Measurements from ENCODE around the gene ASCC1.

Gene ASCC1

DNA sequence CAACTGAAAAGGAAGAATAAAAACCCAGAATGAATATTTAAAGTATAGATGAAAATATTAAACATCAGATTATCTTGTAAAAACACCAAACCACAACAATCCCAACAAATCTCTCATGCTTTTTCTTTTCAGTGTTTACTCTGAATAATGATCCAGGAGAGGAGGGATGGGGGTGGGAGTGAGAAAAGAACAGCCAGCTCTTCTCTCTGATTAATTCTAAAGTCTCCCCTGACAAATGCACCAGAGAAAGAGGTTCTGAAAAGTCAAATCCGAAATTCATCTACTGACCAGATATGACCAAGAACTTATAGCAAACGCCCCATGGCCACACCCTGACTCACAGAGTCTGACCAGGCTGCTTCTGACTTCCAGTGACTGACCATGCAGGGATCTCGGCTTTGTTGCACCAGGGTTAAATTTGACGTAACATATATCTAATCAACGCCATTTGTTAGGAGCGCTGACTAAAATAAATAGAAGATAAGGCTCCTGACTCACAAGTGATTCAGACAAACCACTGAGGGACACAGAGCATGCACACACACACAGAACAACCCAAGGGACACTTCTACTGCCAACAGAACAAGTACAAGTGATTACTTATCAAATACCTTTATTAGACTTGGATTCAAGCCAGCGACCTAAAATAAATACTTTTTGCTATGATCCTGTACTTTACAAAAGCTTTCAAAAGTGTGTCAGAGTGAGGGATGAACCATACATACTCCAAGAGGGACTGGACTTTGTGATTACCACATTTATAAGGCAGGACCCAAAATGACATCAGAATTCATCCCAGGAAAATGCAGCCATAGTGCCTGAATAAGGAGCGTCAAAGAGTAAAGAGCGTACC lies 118.4 kb downstream of the ASCC1 start:
- no peak for DNase-seq (ENCODE audit: low read depth in 2 of 2)

DNA sequence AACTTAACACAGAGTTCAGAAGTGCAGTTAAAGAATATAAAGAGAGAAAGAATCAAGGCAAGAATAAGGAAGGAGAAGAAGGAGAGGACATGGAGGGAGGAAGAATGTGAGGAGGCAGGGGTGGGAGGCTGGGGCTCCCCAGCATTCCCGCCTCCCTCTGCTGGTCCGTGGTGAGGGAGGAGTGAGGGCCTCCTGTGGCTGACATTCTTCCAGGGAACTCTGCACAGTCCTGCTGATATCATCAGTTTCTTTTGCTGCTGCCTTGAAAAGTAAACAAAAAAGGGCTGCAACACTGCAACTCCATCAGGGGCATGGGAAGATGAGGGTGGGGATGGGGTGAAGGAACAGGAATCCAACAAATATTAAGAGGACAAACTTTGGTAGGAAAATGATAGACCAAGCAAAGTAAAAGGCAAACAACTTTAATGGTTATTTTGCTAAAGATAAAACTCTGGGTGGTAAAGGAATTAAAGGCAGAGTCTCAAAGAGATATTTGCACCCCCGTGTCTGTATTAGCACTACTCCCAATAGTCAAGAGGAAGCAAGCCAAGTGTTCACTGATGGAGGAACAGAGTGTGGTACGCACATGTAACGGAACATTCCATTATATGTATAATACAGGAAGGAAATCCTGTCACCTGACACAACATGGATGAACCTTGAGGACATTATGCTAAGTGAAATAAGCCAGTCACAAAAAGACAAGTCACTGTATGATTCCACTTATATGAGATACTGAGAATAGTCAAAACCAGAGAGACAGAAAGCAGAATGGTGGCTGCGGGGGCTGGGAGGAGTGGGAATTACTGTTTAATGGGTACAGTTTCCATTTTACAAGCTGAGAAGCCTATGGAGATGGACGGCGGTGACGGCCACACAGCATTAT lies 119.7 kb downstream of the ASCC1 start:
- DNase-seq (ENCODE audit: low read depth in 2 of 2), result no peak

GRCh38 chr10:72095195-72095594 lies 120.9 kb downstream of the ASCC1 start:
- DNase-seq (ENCODE audit: low read depth in 2 of 2), result no peak

- DNase-seq (ENCODE audit: low read depth in 2 of 2), result no peak
These were observed 121.5 kb downstream of the ASCC1 start for GRCh38 chr10:72094574-72094973.

- no peak for DNase-seq (ENCODE audit: low read depth in 2 of 2)
These were observed 122.6 kb downstream of the ASCC1 start for GRCh38 chr10:72093450-72093849.

DNA sequence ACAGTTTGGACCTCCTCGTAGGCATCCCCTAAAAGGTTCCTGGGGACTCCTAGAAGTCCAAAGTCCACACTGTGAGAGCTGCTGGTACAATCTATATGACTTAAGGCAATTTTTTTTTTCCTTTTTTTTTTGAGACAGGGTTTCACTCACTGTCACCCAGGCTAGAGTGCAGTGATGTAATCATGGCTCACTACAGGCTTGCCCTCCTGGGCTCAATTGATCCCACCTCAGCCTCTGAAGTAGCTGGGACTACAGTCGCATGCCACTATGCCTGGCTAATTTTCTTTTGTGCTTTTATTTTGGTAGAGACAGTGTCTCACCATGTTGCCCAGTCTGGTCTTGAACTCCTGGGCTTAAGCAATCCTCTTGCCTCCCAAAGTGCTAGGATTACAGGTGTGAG lies 123.1 kb downstream of the ASCC1 start:
- no peak for DNase-seq (ENCODE audit: low read depth in 2 of 2)

GRCh38 chr10:72092171-72092924 lies 123.7 kb downstream of the ASCC1 start:
- DNase-seq (ENCODE audit: low read depth in 2 of 2), result no peak

DNA sequence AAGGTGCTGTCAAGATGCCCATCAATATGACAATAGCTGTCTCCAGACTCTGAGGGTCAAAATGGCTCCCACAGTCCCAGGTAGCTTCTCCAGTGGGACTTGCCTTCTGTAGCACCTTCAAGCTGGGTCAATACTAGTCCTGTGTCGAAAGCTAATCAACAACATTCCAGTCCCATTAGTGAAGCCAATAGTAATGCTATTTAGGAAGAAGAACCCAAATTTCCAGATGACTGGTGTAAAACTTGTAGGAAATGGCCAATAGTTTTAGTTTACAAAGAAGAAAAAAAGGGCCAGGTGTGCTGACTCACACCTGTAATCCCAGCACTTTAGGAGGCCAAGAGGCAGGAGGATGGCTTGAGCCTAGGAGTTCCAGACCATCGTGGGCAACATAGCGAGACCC lies 125.8 kb downstream of the ASCC1 start:
- DNase-seq (ENCODE audit: low read depth in 2 of 2), result no peak

DNA sequence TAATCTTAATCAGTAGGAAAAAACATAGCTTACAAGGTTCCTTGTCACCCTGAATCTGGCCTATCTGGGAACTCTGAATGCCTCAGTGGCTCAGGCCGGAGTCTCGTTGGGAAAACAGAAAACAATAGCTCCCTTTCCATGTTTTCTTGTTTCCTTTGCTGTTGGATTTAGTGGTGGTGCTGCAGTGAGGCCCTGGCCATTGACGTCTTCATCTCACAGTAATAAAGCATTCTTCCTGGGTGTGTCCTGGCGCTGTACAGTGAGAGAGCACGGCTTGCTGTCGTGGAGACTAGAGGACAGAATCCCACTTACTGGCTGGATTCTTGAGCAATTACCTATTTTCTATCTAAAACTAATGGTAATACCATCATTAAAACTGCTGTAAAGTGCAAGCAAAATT lies 126.5 kb downstream of the ASCC1 start:
- DNase-seq (ENCODE audit: low read depth in 2 of 2), result no peak

- DNase-seq (ENCODE audit: low read depth in 2 of 2), result peak in 1 of 2 donors; percentile 37
These were observed 127.0 kb downstream of the ASCC1 start for GRCh38 chr10:72088889-72089575.

GRCh38 chr10:72087969-72088888 lies 127.8 kb downstream of the ASCC1 start, which contains the start of gene SPOCK2:
TSS of gene SPOCK2 (minus strand) at chr10:72088551. CDS start at chr10:72088328, 223 bp downstream.
- DNase-seq (ENCODE audit: low read depth in 2 of 2), result peak; percentile 51 to 55

DNA sequence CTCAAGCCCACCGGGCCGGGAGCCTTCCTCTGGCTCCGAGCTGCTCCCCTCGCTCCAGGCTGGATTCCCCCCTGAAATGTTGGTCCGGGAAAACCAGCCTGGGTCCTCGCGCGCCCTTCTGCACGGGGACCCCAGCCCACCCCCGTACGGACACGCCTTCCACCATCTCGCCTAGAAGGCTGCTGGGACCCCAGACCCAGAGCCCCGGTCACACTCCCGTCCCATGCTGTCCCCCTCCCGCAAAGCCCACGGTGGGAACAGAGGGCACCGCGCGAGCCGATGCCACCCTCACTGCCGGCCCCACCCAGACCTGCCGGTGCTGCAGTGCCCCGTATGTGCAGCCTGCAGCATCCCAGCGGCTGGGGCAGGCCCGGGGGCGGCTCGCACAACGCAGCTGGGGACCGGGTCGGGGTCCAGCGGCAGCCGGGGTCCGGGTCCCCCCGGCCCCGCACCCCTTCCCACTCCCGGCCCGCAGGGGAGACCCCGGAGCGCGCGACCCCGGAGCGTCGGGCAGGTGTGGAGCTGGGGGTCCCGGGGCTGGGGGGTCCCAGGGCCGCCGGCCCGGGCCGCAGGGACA lies 128.6 kb downstream of the ASCC1 start:
- peak in 1 of 2 donors; percentile 31 for DNase-seq (ENCODE audit: low read depth in 2 of 2)

DNA sequence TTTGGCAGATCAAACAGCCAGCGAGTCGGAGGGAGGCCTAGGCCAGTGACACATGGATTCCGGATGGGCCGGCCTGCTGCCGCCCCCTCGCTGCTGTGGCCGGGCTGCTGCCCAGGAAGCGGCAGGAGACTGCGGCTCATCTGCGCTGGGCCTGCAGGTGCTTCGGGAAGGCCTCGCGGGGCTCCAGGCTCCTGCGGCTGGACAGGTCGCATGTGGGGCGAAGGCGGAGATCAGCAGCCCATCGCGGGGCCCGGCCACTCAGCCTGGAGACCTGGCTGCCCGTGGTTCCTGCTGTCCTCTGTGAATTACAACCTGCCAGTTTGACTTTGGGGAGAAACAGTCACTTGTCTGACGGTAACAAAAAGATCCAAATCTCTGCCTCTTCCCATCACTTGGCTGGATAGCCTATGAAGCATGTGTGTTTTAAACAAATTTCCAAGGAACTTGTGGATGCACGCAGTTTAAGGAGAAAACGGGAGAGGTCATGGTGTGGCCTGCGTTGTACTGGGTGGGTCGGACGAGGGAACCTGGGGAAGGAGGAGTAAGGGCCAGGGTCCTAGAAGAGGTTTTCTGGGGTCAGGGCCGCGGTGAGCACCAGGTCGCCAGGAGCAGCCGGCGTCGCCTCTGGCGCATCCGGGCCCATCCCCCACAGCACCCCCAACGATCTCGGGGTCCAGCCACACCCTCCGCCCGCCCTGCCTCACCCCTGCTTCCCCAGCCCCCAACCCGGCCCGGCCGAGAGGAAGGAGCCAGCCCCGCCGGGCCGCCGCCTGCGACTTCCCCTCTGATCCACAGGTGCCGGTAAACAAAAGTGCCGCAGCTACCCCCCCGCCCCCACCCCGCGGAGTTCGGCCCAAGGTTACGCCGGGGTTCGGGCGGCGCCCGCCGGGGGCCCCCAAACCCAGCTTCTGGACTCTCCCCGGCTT lies 129.3 kb downstream of the ASCC1 start:
- DNase-seq (ENCODE audit: low read depth in 2 of 2), result peak in 1 of 2 donors; percentile 52

DNA sequence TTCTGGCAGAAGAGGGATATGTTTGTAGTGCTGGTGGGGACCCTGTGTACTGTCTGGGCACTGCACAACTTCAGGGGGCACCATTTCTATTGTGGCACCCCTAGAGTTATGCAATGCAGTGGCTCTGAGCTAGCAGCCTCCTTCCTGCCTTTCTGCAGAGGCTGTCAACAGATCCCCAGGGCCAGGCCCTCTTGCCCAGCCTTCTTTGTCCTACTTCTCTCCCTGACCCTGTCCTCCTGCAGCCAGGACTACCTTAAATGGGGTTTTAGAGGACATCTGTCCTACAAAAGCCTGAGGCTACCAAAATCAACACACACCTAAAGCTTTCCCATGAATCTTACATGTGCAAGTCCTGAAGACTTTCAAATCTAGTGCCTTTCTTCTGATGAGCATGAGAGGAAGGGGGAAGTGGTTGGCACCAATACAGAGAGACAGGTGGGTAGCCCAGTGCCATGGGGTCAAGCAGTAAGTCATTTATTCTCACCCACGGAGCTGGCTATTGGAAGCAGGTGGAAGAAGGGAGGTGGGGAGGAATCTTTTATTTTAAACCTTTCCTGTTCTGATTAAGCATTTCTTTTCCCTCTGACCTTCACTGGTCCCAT lies 130.1 kb downstream of the ASCC1 start:
- no peak for DNase-seq (ENCODE audit: low read depth in 2 of 2)

DNA sequence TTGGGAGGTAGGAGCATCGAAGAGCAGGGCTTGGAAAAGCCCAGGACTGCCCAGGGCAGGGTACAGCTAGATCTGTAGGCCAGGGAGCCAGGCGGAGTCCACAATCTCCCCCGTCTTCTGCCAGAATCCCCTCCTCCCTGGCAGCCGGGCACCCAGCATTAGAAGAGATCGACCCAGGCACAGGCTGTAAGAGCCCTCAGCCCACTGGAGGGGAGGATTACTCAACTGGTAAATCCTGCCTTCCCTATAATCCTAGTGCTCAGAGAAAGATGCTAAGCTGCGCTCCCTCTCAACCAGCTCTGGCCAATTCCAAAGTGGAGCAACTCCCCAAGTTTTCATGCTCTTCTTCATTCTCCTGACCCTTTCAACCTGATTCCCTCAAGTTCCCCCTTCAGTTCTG lies 130.9 kb downstream of the ASCC1 start:
- DNase-seq (ENCODE audit: low read depth in 2 of 2), result no peak

- DNase-seq (ENCODE audit: low read depth in 2 of 2), result peak; percentile 42 to 57
These were observed 132.2 kb downstream of the ASCC1 start for GRCh38 chr10:72083790-72084459.

DNA sequence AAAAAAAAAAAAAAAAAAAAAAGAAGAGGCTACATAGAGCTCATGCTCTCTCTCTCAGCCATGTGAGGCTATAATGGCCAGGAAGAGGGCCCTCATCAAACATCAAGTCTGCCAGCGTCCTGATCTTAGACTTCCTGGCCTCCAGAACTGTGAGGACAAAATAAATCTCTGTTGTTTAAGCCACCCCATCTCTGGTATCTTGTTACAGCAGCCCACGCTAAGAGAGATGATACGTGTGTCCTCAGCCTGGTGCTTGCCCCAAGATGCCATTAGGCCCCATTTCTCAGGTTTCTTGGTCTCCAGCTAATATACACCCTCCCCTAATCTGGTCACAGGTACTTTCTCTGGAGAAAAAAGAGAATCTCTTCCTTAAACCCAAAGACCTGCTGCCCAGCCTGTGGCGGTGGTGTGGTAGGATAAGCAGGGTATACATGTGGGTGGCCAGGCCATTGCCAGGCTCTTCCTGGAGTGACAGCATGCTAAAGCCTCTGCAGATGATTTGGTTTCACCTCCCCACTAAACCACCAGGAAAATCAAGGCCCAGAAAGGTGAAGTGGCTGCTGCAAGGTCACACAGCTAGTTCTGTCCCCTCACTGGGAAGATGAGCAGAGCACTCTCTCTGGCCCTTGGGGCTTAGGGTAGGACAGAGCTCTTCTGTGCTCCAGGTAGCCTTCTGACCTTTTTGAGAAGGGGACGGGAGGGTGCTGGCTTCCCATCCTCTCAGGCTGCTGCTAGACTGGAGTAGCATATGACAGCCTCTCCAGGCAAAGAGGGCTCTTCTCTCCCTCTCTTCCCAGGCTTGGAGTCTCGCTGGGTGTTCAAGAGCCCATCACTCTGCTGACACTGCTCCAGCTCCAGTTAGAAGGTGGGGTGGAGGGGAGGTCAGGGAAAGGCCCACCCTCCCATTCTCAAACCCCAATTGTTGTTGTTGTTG lies 133.0 kb downstream of the ASCC1 start:
- DNase-seq (ENCODE audit: low read depth in 2 of 2), result no peak
